Measurements from ENCODE around the gene DLST.

DNA sequence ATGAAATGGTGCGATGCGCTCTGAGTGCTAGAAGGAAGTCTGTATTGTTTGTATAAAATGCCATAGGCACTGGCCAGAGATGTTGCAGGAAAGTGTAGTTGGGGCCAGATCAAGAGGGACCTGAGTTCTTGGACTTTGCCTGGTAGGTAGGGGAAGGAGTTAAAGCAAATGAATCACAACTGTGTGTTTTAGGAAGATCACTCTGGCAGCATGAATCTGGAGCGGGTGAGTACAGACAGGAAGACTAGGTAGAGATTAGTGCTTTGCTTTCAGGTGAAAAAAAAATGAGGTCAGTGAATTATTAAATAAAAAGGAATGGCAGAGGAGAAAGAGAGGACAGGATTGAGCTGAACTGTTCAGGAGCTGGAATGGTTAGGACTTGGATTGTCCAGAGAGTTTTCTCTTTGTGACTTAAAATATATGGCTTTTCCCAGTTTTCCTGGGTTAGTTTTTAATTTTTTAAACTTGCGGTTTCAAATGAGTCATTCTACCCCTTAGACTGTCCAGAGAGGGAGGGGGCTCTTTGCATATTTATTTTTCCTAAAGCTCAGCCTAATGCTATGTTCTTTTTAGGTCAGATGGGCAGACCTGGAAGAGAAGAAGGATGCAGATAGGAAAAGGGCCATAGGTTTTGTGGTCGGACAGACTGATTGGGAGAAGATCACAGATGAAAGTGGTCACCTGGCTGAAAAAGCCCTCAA, 46.9 kb upstream of the DLST start:
- TF ChIP-seq, protein P1, sequence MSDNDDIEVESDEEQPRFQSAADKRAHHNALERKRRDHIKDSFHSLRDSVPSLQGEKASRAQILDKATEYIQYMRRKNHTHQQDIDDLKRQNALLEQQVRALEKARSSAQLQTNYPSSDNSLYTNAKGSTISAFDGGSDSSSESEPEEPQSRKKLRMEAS (CRISPR knock-in tag; IDR thresholded peaks at IDR 0.05): no peak
- TF ChIP-seq, protein P2, sequence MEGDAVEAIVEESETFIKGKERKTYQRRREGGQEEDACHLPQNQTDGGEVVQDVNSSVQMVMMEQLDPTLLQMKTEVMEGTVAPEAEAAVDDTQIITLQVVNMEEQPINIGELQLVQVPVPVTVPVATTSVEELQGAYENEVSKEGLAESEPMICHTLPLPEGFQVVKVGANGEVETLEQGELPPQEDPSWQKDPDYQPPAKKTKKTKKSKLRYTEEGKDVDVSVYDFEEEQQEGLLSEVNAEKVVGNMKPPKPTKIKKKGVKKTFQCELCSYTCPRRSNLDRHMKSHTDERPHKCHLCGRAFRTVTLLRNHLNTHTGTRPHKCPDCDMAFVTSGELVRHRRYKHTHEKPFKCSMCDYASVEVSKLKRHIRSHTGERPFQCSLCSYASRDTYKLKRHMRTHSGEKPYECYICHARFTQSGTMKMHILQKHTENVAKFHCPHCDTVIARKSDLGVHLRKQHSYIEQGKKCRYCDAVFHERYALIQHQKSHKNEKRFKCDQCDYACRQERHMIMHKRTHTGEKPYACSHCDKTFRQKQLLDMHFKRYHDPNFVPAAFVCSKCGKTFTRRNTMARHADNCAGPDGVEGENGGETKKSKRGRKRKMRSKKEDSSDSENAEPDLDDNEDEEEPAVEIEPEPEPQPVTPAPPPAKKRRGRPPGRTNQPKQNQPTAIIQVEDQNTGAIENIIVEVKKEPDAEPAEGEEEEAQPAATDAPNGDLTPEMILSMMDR (IDR thresholded peaks at IDR 0.05): no peak
- TF ChIP-seq, protein P3, sequence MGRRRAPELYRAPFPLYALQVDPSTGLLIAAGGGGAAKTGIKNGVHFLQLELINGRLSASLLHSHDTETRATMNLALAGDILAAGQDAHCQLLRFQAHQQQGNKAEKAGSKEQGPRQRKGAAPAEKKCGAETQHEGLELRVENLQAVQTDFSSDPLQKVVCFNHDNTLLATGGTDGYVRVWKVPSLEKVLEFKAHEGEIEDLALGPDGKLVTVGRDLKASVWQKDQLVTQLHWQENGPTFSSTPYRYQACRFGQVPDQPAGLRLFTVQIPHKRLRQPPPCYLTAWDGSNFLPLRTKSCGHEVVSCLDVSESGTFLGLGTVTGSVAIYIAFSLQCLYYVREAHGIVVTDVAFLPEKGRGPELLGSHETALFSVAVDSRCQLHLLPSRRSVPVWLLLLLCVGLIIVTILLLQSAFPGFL (CRISPR knock-in tag; IDR thresholded peaks at IDR 0.05; ENCODE audit: borderline replicate concordance): no peak
- TF ChIP-seq GTF2I (CRISPR knock-in tag; conservative IDR thresholded peaks at IDR 0.05) (no peak), NFYB (CRISPR knock-in tag; conservative IDR thresholded peaks at IDR 0.05; ENCODE audit: low read depth) (no peak), ATF1 (CRISPR knock-in tag; IDR thresholded peaks at IDR 0.05) (no peak)
- TF ChIP-seq, protein P4, sequence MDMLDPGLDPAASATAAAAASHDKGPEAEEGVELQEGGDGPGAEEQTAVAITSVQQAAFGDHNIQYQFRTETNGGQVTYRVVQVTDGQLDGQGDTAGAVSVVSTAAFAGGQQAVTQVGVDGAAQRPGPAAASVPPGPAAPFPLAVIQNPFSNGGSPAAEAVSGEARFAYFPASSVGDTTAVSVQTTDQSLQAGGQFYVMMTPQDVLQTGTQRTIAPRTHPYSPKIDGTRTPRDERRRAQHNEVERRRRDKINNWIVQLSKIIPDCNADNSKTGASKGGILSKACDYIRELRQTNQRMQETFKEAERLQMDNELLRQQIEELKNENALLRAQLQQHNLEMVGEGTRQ (CRISPR knock-in tag; IDR thresholded peaks at IDR 0.05): no peak
- TF ChIP-seq, protein P5, sequence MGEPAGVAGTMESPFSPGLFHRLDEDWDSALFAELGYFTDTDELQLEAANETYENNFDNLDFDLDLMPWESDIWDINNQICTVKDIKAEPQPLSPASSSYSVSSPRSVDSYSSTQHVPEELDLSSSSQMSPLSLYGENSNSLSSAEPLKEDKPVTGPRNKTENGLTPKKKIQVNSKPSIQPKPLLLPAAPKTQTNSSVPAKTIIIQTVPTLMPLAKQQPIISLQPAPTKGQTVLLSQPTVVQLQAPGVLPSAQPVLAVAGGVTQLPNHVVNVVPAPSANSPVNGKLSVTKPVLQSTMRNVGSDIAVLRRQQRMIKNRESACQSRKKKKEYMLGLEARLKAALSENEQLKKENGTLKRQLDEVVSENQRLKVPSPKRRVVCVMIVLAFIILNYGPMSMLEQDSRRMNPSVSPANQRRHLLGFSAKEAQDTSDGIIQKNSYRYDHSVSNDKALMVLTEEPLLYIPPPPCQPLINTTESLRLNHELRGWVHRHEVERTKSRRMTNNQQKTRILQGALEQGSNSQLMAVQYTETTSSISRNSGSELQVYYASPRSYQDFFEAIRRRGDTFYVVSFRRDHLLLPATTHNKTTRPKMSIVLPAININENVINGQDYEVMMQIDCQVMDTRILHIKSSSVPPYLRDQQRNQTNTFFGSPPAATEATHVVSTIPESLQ (CRISPR knock-in tag; IDR thresholded peaks at IDR 0.05): no peak
